Measurements from ENCODE around the gene EPB41L2. TPM values are rescaled to one million over a fixed set of nuclear protein-coding genes. Genes with fewer than 3 reads are reported as not detected.

Gene EPB41L2
- total RNA-seq, 1 experiment from 2014 or later, result 7.7 TPM

- no peak for DNase-seq (ENCODE audit: low spot score)
Measured at GRCh38 chr6:131062241-131063027, 611 bp downstream of the EPB41L2 start.

GRCh38 chr6:131061751-131062119 lies 1.3 kb downstream of the EPB41L2 start:
- DNase-seq (ENCODE audit: low spot score), result no peak

- no peak for DNase-seq (ENCODE audit: low spot score)
Measured at GRCh38 chr6:131061041-131061750, 1.8 kb downstream of the EPB41L2 start.

- DNase-seq (ENCODE audit: low spot score), result no peak
Measured at GRCh38 chr6:131060311-131060710, 2.7 kb downstream of the EPB41L2 start.

- no peak for DNase-seq (ENCODE audit: low spot score)
Measured at GRCh38 chr6:131059486-131059885, 3.6 kb downstream of the EPB41L2 start.

- DNase-seq (ENCODE audit: low spot score), result no peak
Measured at GRCh38 chr6:131058236-131058635, 4.8 kb downstream of the EPB41L2 start.

GRCh38 chr6:131054392-131055250 lies 8.4 kb downstream of the EPB41L2 start:
- no peak for DNase-seq (ENCODE audit: low spot score)

- DNase-seq (ENCODE audit: low spot score), result no peak
Measured at GRCh38 chr6:131053546-131054240, 9.4 kb downstream of the EPB41L2 start.

GRCh38 chr6:131052181-131052580 lies 10.9 kb downstream of the EPB41L2 start:
- no peak for DNase-seq (ENCODE audit: low spot score)

GRCh38 chr6:131051341-131051740 lies 11.7 kb downstream of the EPB41L2 start:
- DNase-seq (ENCODE audit: low spot score), result no peak

GRCh38 chr6:131049608-131050007 lies 13.4 kb downstream of the EPB41L2 start:
- DNase-seq (ENCODE audit: low spot score), result no peak

GRCh38 chr6:131048933-131049515 lies 14.0 kb downstream of the EPB41L2 start:
- no peak for DNase-seq (ENCODE audit: low spot score)

- DNase-seq (ENCODE audit: low spot score), result no peak
Measured at GRCh38 chr6:131048459-131048858, 14.6 kb downstream of the EPB41L2 start.

- DNase-seq (ENCODE audit: low spot score), result no peak
Measured at GRCh38 chr6:131045139-131045538, 17.9 kb downstream of the EPB41L2 start.

- no peak for DNase-seq (ENCODE audit: low spot score)
Measured at GRCh38 chr6:131043902-131044447, 19.1 kb downstream of the EPB41L2 start.

GRCh38 chr6:131042664-131043063 lies 20.4 kb downstream of the EPB41L2 start:
- DNase-seq (ENCODE audit: low spot score), result no peak

- DNase-seq (ENCODE audit: low spot score), result no peak
Measured at GRCh38 chr6:131041814-131042213, 21.2 kb downstream of the EPB41L2 start.

- no peak for DNase-seq (ENCODE audit: low spot score)
Measured at GRCh38 chr6:131040866-131041265, 22.2 kb downstream of the EPB41L2 start.

GRCh38 chr6:131039345-131039680 lies 23.7 kb downstream of the EPB41L2 start:
- no peak for DNase-seq (ENCODE audit: low spot score)

- DNase-seq (ENCODE audit: low spot score), result no peak
Measured at GRCh38 chr6:131038597-131039344, 24.3 kb downstream of the EPB41L2 start.
